IPS-11a (cell line): ENCODE measurements around the gene MTRFR.

ENCODE experiments used
- H3K4me3 ChIP-seq: one replicate; pipeline ENCODE4 v1.5.1; 2013; ENCODE audit warnings: low read depth, low read length, control low read depth

The MTRFR gene

GRCh38 chr12:123269896-123270213 is 36.6 kb downstream of the MTRFR start:
- peak overlapping the region; percentile 92 for H3K4me3 ChIP-seq

- peak overlapping the region; percentile 92 for H3K4me3 ChIP-seq
These were observed 37.2 kb downstream of the MTRFR start for GRCh38 chr12:123270214-123271000.

GRCh38 chr12:123271001-123271668 is 37.9 kb downstream of the MTRFR start:
- H3K4me3 ChIP-seq: peak overlapping the region; percentile 92

DNA sequence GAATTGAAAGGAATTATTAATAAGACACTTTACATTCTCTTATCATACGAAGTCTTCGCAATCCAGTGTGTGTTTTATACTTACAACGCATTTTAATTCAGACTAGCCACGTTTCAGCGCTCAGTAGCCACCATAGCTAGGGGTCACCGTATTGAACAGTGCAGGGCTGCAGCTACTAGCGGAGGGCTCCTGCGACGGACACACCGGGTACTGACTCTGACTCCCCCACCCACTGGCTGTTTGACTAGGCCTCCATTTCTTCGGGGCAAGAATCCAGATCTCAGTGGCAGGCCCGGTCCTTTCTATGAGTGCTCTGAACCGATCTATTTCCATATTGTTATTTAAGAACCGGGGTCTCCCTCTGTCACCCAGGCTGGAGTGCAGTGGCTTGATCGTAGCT is 39.9 kb downstream of the MTRFR start:
- no peak overlapping the region for H3K4me3 ChIP-seq

GRCh38 chr12:123278101-123278627 is 44.9 kb downstream of the MTRFR start:
- H3K4me3 ChIP-seq: no peak overlapping the region

DNA sequence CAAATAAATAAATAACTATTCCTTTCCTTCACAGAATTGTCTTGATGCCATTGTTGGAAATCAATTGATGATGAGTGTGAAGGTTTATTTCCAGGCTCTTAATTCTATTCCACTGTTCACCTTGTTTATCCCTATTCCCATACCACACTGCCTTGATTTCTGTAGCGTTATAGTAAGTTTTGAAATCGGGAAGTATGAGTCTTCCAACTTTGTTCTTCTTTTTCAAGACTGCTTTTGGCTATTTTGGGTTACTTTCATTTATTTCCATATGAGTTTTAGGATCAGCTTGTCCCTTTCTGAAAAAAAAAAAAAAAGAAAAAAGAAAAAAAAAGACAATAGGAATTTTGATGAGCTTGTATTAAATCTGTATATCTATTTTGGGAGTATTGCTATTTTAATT is 47.7 kb downstream of the MTRFR start:
- no peak overlapping the region for H3K4me3 ChIP-seq

DNA sequence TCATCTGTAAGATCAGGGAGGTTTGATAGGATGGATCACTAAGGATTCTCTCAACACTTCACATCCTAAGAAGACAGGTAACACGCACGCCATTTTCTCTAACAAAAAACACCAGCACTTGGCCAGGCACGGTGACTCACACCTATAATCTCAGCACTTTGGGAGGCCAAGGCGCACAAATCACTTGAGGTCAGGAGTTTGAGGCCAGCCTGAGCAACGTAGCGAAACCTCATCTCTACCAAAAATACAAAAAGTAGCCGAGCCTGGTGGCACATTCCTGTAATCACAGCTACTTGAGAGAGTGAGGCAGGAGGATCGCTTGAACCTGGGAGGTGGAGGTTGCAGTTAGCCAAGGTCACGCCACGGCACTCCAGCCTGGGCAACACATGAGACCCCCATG is 48.9 kb downstream of the MTRFR start:
- no peak overlapping the region for H3K4me3 ChIP-seq

GRCh38 chr12:123283461-123283860 is 50.2 kb downstream of the MTRFR start:
- H3K4me3 ChIP-seq: no peak overlapping the region

- H3K4me3 ChIP-seq: no peak overlapping the region
These were observed 51.4 kb downstream of the MTRFR start for GRCh38 chr12:123284669-123285068.

GRCh38 chr12:123286652-123287373 is 53.6 kb downstream of the MTRFR start:
- no peak overlapping the region for H3K4me3 ChIP-seq

DNA sequence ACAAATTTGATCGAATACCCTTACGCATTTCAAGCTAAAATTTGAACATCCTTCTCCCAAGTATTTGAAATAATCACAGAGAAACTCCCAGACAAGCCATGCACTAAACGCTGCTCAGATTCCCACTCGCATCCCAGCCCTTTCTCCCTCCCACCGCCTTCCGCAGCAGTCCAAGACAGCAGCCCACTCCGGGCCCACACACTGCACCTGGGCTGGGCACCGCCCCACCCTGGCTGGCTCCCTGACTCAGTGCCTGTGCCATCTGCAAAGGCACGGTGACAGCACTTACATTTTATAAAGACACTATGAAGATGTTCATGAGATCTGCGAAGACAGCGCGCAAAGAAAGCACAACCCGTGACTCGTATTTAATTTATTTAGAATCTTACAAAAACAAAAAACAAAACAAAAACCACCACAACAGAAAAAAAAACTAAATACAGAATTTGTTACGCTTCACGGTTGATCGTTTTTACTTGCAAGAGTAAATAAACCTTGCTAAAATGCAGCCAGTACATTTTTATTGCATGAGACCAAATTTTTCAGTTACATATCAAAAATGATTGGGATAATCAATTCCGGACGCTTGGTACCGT is 55.6 kb downstream of the MTRFR start:
- no peak overlapping the region for H3K4me3 ChIP-seq

DNA sequence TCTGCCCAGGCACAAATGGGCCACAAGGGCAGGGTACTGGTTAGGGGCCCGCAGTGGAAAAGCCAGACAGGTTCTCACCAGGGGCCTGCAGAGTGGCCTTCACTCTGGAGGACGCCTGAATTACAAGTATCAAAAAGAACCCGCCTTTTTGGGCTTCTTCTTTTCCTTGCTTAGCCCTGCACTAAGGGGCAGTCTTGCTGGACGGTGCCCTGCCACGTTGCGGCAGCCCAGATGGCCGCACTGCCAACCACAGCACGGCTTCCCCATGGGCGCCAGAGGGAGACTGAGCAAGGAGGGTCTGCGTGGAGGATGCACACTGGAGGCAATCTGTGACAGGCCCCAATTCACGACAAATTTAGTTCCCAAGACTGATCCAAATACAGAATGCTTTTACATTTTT is 56.7 kb downstream of the MTRFR start:
- no peak overlapping the region for H3K4me3 ChIP-seq

DNA sequence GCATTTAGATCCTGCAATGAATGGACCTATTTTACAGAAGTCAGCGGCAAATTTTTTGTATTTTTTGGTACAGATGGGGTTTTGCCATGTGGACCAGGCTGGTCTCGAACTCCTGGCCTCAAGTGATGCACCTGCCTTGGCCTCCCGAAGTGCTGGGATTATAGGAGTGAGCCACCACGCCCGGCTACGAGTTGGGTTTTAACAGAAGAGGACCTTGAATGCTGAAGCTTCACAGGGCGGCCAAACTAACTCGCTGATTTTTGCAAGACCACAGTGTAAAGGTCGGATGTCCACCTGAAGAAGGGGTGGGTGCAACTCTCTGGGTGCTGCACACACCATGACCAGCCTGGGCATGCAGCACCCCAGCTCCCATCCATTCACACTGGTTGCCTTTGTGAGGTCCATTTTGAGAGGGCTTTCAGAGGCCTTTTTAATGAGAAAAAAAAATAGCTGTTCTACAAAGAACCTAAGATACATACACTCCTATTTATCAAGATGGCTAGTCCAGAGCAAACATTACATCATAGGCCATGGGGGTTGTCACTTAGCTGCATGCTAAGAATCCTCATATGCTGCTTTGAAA is 60.0 kb downstream of the MTRFR start:
- H3K4me3 ChIP-seq: no peak overlapping the region

DNA sequence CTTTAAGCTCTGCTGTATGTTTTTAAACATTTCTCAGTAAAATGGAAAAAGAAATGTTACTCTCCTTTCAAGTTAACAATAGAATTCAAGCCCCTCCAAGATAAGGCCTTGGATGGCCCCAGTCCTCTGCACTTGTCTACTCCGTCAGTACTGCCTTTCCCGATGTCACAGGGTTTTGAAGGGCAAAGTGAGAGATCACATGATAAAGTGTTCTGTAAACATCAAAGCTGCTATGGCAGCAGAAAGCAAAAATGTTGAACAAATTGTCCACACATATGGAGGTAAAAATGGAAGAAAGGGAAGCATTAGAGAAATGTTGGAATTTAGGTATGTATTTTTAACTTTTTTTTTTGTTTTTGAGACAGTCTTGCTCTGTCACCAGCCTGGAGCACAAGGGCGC is 71.9 kb downstream of the MTRFR start:
- no peak overlapping the region for H3K4me3 ChIP-seq

DNA sequence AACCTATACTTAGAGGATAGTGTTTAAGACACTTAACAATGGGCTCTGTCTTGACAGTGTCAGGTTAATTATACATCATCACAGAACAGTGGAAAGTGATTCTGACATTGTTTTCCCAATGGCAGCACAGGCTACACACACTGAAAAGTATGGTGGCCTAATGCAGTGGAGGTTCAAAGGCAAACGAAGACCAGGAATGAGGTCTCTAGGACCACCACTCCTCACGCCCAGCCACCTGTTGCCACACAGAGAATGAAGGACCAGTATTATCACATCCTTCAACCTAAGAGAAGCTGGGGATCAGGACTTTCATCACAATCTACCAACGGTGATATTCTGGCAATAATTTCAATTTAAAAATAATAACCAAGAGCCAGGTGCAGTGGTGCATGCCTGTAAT is 73.0 kb downstream of the MTRFR start:
- no peak overlapping the region for H3K4me3 ChIP-seq
